IPS-18c (cell line): ENCODE data around the gene HEXB.
"Not testable (repeated sequence)": the region's sequence is repeated elsewhere in the genome, so short reads cannot be mapped to it uniquely, and the experiment has no call there.

Experiments
- H3K4me3 ChIP-seq: 2 replicates; pipeline ENCODE4 v1.7.0; 2013; ENCODE audit warnings: low read depth, mild to moderate bottlenecking, low read length, moderate library complexity; ENCODE audit not compliant: insufficient read depth
- H3K9me3 ChIP-seq: one replicate; pipeline ENCODE4 v1.6.1; 2013; ENCODE audit warnings: mild to moderate bottlenecking, low read length, moderate library complexity; ENCODE audit not compliant: control insufficient read depth, insufficient read depth

Gene HEXB

DNA sequence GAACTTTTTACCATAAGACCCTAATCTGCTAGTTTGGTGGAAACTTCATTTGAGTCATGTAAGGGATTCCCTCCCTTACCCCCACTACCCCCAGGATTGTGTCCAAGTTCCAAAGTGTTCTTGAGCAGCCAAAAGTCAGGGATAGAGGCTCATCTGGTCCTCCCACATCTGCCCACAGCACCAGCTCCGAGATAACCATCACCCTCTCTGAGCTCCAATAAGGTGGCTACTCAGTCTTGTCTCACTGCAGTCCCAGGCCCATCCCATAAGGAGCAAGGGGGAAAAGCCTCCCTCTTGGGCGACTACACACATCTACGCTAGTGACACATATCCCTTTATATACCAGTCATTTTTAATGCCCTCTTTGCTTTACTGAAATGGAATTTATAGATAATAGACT lies 32.5 kb upstream of the HEXB start:
- H3K4me3 ChIP-seq = no peak overlapping the region
- no peaks in the 10 kb centered on the region for H3K9me3 ChIP-seq

DNA sequence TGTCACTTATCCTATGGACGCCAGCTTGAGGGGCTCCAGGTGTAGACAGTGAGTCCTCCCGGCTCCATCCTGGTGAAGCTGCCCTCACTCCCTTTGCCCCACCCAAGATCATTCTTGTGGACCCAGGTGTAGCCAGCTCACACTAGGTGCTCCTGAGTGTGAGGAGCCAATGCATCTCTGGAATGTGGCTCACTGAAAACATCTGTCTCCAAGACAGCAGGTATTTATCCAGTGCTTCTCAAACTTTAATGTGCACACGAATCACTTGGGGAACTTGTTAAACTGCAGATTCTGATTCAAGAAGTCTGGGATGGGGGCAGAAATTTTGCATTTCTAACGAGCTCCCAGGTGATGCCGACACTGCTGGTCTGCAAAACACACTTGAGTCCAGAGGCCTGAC lies 31.0 kb upstream of the HEXB start:
- Histone ChIP-seq H3K9me3 (no peaks in the 10 kb centered on the region), H3K4me3 (no peak overlapping the region)

DNA sequence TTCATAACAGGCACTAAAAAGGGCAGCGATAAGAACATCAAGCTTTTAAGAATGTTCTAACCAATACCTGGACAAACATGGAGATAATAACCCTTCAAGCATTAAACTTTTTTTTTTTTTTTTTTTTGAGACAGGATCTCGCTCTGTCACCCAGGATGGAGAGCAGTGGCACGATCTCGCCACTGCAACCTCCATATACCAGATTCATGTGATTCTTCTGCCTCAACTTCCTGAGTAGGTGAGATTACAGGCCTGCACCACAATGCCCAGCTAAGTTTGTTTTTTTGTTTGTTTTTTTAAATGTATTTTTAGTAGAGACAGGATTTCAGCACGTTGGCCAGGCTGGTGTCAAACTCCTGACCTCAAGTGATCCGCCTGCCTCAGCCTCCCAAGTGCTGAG lies 29.8 kb upstream of the HEXB start:
- Histone ChIP-seq H3K4me3 (no peak overlapping the region), H3K9me3 (no peaks in the 10 kb centered on the region)

DNA sequence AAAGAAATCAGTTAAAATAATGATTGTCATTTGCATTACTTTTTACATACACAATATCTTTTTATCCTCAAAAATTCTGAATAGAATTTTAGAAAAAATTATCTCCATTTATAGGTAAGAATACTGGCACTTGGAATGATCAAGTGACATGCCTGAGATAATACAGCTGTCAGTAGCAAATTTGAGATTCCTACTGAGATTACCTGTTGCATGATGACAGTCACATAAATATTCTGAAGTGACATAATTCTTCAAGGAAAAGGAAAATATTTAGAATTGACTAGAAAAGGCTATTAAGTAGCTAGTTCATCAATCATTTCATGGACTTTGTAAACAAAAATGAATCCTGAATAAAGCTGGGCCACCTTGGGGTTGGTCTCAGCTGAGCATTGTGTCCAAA lies 29.3 kb upstream of the HEXB start:
- Histone ChIP-seq H3K9me3 (no peaks in the 10 kb centered on the region), H3K4me3 (no peak overlapping the region)

DNA sequence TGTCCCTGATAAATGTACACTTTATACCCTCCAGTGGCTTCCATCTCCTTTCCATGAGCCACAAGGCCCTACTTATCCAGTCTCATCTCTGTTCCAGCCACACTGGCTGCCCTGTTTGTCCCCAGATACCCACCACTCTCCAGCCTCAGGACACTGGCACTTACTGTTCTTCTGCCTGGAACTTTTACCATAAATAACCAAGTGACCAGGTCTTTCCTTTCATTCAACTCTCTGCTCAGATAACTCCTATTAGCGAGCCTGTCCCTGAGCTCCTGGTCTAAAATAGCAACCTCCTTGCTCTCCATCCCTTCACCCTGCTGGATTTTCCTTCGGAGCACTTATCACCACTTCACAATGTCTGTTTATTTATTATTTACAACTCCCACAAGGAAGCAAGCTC lies 27.9 kb upstream of the HEXB start:
- Histone ChIP-seq H3K4me3 (no peak overlapping the region), H3K9me3 (no peaks in the 10 kb centered on the region)

DNA sequence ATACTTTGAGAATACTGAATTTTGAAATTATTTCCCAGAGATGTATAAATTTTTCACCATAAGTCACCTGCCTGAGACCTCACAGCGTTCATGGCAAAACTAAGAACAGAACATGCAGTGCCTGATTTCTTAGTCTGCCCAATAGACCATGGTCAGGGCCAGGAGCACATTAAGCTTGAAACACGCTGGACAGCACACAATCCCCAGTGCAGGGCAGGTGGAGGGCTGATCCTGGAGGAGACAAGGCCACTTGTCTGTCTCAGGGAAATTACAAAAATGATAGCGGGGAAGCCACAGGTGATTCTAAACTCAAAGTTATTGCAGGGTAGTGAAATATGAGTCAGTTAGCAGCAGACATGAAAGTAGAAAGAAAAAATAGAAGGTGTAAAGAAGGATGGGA lies 25.9 kb upstream of the HEXB start:
- Histone ChIP-seq H3K9me3 (no peaks in the 10 kb centered on the region), H3K4me3 (no peak overlapping the region)

DNA sequence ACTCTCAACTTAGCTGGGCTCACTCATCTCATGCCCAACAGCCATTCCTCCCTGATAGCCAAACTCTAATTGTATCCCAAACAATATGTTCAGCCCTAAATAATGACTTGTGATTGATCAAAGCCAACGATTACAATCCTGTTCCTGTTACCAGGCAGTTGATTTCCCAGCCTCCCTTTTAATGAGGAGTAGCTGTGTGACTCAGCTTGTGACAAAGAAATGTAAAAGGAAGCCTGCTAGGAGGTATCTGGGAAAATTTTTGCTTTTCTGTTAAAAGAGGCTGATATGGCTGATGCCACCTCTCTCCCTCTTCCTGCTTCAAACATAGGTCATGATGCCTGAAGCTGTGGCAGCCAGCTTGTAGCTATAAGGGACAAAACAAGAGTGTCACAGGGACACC lies 24.9 kb upstream of the HEXB start:
- Histone ChIP-seq H3K9me3 (no peaks in the 10 kb centered on the region), H3K4me3 (no peak overlapping the region)

DNA sequence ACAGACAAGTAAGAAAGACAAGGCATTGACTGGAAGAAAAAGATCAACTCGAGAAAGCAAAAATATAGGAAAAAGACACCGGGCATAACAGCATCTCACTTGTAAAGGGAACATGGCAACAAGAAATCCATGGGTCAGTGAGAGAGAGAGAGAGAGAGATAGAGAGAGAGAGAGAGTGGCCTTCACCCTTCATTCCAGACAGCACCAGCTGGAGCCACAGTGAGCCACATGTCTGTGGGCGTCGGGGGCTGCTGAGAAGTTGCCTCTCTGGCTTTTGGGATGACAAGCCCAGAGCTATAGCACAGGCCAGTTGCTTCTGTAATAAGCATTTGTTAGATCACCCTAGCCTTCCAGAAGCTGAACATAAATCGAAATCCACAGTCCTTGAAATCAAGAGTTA lies 24.2 kb upstream of the HEXB start:
- H3K4me3 ChIP-seq = no peak overlapping the region
- no peaks in the 10 kb centered on the region for H3K9me3 ChIP-seq

DNA sequence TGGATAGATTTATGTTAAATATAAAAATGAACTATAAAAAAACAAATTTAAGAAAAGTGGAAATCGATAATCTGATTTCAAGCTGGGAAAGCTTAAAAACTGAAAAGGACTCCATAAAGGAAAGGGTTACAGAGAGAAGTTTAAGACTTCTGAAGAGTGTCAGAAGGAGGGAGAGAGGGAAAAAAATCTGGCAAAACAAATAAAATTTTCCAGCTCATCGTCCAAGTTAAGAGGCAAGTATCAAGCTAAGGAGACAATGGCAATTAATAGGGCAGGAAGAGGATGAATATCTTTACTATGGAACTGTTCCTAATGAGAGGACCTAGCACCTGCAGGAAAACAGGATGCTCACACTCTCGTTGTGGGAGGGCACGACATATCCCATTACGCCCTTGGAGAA lies 20.5 kb upstream of the HEXB start:
- Histone ChIP-seq H3K9me3 (no peaks in the 10 kb centered on the region), H3K4me3 (no peak overlapping the region)

DNA sequence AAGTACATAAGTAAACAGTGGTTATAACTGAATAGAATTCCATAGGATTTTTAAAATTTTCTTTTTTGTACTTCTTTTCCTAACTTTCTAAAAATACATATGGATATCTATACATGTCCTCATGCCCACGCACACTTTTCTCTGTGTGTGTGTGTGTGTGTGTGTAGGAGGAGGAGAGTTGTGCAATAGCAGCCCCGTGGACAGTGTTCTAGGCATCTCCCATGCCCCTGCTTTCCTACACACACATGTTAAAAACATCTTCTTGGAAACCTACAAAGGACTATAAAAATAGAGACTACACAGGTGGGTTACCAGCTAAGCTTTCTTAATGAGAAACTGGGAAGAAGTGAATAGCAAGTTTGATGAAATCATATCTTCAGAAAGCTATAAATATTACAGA lies 19.8 kb upstream of the HEXB start:
- H3K9me3 ChIP-seq = no peaks in the 10 kb centered on the region

DNA sequence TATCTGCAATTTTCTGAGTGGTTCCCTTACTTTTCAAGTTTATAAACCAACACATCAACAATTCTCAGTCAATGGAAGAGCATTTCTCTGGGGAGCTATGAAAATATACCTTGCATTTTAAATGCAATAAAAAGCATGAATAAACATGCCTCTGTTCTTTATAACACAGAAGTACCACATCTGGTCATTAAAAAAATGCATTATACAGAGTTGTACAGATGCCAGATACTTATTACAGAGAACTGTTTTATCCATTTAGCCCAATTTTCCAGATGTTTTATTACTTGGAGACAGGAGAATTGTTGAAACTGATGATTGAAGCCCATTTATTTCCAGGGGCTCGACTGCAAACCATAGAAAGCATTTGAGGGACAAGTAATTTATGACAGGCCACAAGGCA lies 19.2 kb upstream of the HEXB start:
- Histone ChIP-seq H3K9me3 (no peaks in the 10 kb centered on the region), H3K4me3 (no peak overlapping the region)

More for the DNA sequence above, 19.8 kb upstream of the HEXB start:
- no peak overlapping the region for H3K4me3 ChIP-seq

DNA sequence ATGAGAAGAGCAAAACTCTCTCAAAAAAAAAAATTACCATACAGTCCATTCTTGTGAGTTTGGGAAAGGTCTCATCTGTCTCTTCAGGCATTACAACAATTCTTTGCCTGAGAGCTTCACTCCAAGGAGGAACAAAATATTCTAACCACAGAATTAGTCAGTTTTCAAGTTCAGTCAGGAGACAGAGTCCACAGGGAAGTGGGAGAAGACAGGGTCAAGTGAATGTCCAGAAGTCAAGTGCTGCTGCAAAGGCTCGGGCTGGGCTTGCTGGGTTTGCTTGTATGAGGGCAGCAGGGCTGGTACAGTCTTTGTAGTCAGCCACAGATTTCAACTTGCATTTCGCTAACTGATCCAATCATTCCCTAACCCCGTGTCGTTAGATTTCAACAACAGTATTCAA lies 17.6 kb upstream of the HEXB start:
- H3K4me3 ChIP-seq = no peak overlapping the region
- no peaks in the 10 kb centered on the region for H3K9me3 ChIP-seq

DNA sequence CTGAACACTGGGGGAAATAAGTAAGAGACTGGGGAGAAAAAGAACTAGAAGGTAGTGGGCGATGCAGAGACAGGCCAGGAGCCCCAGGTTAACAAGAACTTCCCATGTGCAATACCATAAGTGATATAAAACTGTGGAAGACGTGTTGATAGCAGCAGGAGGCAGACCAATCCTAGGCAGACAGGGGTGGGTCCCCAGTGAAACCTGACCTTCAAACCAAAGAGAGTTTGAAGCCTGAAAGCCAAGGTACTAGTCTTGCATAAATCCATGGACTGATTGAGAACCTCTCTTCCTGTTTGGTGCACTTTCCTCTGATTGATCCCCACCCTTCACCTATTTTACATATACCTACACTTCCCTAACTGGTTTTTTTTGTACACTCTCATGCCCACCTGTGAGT lies 15.2 kb upstream of the HEXB start:
- H3K4me3 ChIP-seq = no peak overlapping the region
- no peaks in the 10 kb centered on the region for H3K9me3 ChIP-seq

DNA sequence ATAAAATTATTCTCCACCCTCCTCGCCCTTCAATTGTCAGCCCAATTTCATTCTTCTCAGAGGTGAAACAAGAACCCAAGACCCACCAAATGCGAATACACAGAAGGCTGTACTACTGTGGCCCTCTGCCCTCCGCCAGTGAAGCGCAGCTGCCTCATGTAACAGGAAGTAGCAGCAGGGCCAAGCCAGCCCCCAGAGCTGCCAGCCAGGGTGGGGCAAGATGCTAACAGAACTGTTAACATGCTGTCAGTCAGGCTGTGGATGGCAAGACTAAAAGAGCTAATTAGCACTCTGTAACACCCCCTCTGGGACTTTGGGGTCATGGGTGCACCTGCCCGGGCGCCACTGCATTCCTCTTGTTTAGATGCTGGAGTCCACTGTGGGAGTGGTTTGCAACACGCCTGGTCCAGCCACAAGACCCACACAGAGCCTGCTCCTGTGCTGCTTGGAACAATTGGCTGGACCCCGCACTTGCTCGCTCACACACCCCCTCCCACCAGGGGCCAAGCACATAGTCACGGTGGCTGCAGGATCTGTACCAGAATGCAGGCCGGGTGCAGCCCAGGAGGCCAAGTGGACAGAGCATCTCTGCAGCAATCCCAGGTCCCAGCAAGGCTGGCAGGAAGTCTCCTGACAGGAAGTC lies 14.5 kb upstream of the HEXB start:
- Histone ChIP-seq H3K9me3 (no peaks in the 10 kb centered on the region), H3K4me3 (no peak overlapping the region)

DNA sequence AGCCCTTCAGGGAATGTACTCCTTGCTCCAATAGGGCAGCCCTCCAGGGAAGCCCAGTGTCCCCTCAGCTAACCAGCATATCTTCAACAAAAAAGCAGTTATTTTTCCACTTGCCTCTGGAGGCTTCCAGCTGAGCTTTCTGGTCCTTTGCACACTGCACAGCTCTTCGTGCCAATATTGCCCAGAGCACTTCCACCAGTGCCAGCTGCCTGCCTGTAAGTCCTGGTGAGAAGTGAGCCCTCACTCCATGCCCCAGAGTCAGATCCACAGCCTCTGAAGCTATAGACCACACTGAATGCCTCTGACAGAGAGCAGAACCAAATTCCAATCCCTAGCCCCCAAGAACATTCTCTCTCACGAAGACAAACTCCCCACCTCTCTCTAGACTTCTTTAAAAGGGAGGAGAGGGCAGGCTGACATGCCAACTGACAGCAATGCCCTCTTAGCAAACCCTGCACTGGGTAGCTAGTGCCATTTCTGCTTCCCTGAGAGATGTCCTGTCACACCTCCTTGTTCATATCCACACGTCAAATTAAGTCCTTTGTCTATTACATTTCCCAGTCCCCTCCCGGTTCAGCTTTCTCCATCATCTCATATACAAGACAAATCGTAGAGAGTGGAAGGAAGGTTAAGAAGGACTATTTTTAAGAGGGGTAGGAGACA lies 12.7 kb upstream of the HEXB start:
- H3K4me3 ChIP-seq = no peak overlapping the region
- no peaks in the 10 kb centered on the region for H3K9me3 ChIP-seq

DNA sequence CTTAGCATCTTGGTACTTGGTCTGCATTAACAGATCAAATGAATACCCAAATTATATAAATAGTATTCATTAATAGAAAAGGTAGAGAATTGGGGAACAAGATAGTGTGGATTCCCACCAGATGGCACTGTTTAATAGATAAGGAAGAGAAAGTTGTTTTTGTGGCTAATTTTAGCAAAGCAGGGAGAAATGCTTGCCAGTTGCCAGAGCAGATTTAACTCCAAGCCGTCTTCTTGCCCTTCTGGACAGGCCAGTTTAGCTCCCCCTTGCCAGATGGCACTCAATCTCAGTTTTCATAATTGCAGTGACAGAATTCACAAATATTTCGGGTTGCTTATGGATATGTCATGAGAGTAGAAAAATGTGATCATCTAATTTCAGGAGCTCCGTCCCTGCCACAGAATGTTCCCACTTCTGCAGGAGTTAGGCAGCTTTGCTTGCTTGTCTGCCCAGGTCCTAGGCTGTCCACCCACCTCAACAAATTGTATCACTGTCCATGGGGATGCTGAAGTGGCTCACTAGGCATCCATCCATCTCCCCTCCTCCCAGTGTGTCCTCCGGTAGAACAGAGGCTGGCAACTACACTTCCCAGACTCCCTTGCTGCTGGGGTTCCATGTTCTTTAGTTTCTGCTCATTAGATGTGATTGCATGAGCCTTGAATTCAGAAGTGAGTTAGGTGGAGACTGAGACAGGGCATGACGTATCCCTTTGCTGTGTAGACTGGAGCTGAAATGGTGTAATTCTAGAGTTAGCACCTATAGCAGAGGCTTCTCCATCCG lies 11.8 kb upstream of the HEXB start:
- no peaks in the 10 kb centered on the region for H3K9me3 ChIP-seq
- no peak overlapping the region for H3K4me3 ChIP-seq

DNA sequence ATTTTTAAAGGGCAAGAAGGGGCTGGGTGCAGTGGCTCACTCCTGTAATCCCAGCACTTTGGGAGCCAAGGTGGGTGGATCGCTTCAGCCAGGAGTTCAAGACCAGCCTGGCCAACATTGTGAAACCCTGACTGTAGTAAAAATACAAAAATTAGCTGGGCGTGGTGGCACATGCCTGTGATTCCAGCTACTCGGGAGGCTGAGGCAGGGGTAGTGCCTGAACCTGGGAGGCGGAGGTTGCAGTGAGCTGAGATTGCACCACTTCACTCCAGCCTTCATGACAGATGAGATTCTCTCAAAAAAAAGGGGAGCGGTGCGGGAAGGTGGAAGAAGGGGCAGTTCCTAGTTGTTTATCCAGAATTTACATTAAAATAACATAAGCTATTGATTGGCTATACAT lies 8.6 kb upstream of the HEXB start:
- H3K9me3 ChIP-seq, H3K4me3 ChIP-seq: not testable (repeated sequence)

DNA sequence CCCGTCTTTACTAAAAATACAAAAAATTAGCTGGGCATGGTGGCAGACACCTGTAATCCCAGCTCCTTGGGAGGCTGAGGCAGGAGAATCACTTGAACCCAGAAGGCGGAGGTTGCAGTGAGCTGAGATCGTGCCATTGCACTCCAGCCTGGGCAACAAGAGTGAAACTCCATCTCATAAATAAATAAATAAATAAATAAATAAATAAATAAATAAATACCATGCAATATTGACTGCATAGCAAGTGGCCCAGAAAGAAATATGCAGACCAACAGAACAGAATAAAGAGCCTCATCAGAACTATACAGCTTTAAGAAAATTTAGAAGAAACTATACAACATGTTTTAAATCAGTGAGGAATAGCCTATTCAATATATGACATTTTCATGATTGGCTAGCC lies 6.9 kb upstream of the HEXB start:
- H3K4me3 ChIP-seq, H3K9me3 ChIP-seq: not testable (repeated sequence)
